GM03348 (cell line): ENCODE measurements around the gene RMDN3.

Experiments
- DNase-seq: peaks from one replicate; pipeline ENCODE4 v3.0.0; 2012; ENCODE audit warnings: low spot score

RMDN3 gene

GRCh38 chr15:40693904-40694687, 61.0 kb downstream of the RMDN3 start:
- DNase-seq, result no peak

- DNase-seq, result no peak
Observed at GRCh38 chr15:40691737-40692136, 63.3 kb downstream of the RMDN3 start.

DNA sequence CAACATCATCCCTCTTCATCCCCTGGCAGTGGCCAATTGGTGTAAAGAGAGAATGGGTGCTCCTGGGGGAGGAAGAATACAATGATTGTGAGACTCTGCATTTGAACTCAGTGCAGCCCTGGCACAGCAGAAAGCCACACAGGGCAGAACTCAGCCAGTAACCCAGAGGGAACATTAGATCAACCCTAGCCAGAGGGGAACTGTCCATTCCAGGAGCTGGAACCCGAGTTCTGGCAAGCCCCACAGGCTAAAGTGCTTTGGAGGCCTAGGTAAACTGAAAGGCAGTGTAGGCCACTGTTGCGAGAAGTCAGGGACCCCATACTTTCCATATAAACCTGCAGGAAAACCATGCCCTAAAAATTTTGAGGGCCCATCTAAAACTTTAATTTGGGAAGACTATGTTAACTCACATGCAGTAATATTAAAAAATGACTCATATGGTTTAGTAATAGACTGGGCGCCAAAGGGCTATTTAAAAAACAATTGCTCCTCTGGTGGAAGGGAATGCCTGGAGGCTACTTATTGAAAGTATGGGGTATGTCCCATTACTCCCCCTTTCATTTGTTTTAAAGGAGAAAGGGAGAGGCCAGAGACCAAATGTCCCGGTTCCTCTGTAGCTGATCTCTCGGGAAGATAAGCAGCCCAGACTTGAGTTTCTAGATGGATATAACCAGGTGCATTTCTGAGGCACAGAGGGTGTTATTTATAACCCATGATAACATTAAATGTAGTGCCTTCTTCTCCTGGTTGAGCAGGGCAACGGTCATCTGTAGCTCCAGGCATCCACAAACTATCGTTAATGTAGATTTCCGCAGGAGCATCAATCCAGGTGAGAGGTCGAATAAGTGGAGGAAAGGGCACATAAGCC, 65.9 kb downstream of the RMDN3 start:
- DNase-seq, result no peak
